HG03342 (cell line): Measurements from ENCODE around the gene MTRFR.
"Not testable (repeated sequence)": the region's sequence is repeated elsewhere in the genome, so short reads cannot be mapped to it uniquely, and the experiment has no call there.

Experiments used
- ATAC-seq: cut with Tn5 transposase; IDR thresholded peaks from one replicate; pipeline ENCODE4 v1.9.1; 2021; ENCODE audit warnings: mild to moderate bottlenecking, moderate library complexity; ENCODE audit not compliant: unreplicated experiment

The MTRFR gene

GRCh38 chr12:123232807-123233504, at the start of gene MTRFR, which contains the start of gene MPHOSPH9:
Gene MTRFR (plus strand): TSS chr12:123233436. CDS start chr12:123253675, 20,239 bp downstream.
Gene MPHOSPH9 (minus strand): TSS chr12:123233141. CDS start chr12:123230364, 2,777 bp downstream.
- peak; percentile 74 for ATAC-seq

DNA sequence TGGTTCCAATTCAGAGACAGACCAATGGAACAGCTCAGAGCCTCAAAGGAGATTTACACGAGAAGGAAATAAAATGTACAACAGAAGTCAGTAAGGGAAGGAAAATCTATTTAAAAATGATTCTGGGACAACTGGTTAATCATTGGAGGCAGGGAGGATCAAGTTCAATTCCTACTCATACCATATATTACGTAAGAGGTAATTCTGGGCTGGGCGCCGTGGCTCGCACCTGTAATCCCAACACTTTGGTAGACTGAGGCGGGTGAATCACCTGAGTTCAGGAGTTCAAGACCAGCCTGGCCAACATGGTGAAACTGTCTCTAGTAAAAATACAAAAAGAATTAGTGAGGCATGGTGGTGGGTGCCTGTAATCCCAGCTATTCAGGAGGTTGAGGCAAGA, 45.6 kb upstream of the MTRFR start:
- no peak for ATAC-seq

- ATAC-seq = no peak
Measured at GRCh38 chr12:123199936-123200335, 33.3 kb upstream of the MTRFR start.

DNA sequence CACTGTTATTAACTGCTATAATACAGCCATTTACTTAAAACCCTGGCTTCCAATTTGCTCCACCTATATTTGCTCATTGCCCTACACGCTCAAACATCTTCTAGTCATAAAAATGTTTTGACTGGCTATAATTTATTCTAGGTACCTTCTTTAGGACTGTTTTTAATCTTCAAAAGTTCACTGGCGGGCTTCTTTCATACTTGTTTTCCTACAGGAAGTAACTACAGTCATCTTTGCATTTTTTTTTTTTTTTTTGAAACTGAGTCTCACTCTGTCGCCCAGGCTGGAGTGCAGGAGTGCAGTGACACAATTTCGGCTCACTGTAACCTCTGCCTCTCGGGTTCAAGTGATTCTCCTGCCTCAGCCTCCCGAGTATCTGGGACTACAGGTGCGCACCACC, 32.8 kb upstream of the MTRFR start:
- no peak for ATAC-seq

DNA sequence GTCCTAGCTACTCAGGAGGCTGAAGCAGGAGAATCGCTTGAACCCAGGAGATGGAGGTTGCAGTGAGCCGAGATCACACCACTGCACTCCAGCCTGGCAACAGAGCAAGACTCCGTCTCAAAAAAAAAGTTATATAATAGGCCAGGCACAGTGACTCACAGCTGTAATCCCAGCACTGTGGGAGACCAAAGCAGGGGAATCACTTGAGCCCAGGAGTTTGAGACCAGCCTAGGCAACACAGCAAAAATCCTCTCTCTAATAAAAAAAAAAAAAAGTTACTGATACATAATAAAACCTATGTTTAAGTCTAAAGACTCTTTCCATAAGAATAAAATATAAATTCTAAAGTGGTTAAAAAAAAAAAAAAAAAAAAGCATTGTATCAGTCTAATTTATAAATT, 26.4 kb upstream of the MTRFR start:
- not testable (repeated sequence) for ATAC-seq

- not testable (repeated sequence) for ATAC-seq
Measured at GRCh38 chr12:123207815-123208214, 25.4 kb upstream of the MTRFR start.

DNA sequence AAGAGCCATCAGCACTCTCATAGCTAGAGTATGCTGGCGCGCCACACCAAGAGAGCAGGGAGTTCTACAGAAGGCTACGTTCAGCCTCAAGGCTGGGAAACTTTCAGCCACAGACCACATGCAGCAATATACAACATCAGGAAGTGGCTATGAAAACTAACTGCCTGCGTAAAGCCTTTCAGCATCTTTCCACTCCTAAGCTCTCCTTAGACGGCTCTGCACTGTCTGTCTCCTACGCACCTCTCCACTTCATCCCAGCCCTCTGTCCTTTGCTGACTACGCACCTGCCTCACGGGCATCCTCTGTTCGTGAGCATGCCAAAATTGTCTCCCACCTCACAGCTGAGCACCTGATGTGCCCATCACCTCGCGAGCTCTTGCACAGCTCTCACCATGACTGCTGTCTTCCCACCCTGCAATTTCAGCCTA, 10.0 kb upstream of the MTRFR start:
- ATAC-seq = no peak

- no peak for ATAC-seq
Measured at GRCh38 chr12:123225443-123225842, 7.8 kb upstream of the MTRFR start.

DNA sequence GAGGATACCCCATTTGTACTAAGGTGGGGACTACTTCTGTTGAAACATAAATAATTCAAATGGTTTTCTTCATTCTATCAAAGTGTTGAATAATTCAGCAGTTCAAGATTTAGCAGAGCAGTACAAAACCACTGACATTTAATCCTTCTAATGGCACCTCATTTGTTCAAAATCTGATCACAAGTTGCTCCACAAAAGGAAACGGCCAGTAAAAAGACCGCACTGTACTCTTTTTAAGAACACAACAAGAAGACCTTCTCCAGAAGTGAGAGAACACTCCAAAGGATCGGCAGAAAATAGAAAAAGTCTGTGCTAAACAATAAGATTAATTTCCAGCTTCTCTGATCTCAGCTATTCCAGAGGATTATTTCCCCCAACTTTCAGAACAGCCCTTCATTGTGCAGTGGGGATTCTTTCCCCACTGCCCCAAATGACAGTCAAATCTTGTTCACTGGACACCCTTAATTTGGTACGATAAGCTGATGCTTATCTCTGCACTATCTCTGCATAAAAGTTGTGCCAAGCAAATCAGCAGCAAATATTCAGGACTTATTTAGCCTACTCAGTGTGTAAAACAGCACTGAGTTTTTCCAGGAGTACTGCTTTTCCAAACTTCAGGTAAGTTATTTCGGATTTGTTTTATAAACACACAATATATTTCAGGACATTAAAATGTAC, 5.5 kb upstream of the MTRFR start:
- no peak for ATAC-seq

GRCh38 chr12:123229051-123229450, 4.2 kb upstream of the MTRFR start:
- ATAC-seq = no peak

- ATAC-seq = no peak
Measured at GRCh38 chr12:123231931-123232330, 1.3 kb upstream of the MTRFR start.

- no peak for ATAC-seq
Measured at GRCh38 chr12:123232472-123232806, 797 bp upstream of the MTRFR start.

DNA sequence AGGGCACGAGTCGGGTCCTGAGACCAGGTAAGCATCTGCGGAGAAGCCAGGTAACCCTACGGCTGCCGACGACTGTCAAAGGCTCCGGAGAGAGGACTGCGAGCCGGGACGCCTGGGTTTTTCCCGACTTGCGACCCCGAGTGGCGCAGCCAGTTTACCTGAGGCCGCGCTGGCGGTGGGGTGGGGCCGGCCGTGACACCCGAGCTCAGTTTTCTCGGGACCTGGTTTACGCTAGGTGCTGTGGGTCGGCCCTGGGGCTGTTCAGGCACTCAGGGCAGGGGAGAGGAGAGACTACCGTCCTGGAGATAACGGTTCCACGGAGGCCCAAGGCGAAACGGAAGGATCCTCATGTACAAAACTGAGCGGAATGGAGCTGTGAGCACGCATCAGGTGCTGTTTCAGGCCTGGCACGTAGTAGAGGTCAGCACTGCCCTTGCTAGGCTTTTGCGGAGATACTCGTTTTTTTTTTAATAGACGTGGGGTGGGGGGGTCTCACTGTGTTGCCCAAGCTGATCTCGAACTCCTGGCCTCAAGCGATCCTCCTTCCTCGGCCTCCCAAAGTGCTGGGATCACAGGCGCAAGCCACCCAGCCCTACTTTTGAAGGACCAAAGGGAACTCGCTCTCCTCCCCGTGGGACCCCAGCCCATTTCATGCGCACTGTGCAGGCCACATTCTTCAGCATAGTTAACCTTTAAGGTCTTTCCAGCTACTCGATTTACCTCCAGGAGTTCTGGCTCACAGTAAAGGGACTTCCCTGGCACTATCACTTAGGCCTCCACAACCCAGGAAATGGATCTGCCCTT, 471 bp downstream of the MTRFR start:
- peak; percentile 13 for ATAC-seq

GRCh38 chr12:123237646-123238329, 4.6 kb downstream of the MTRFR start:
- no peak for ATAC-seq

DNA sequence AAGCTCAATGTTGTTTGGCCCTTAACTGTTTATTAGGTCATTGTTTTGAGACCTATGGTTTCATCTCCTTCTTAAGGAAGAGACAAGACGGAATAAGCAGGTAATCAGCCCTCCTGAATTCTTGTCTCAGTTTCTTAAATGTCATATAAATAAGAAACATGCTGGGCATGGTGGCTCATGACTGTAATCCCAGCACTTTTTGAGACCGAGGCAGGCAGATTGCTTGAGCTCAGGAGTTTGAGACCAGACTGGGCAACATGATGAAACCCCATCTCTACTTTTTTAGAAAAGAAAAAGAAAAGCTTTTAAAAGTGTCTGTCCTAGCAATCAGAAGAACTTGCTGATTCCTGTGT, 5.1 kb downstream of the MTRFR start:
- no peak for ATAC-seq

GRCh38 chr12:123238961-123239360, 5.7 kb downstream of the MTRFR start:
- no peak for ATAC-seq

- no peak for ATAC-seq
Measured at GRCh38 chr12:123242116-123242904, 9.1 kb downstream of the MTRFR start.

- no peak for ATAC-seq
Measured at GRCh38 chr12:123243671-123244262, 10.5 kb downstream of the MTRFR start.

DNA sequence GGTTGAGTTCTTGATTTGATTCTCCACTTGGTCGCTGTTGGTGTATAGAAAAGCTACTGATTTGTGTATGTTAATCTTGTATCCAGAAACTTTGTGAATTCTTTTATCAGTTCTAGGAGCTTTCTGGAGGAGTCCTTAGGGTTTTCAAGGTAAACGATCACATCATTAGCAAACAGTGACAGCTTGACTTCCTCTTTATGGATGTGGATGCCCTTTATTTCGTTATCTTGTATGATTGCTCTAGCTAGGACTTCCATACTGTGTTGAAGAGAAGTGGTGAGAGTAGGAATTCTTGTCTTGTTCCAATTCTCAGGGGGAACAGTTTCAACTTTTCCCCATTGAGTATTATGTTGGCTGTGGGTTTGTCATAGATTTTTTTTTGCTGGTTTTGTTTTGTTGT, 12.4 kb downstream of the MTRFR start:
- no peak for ATAC-seq

DNA sequence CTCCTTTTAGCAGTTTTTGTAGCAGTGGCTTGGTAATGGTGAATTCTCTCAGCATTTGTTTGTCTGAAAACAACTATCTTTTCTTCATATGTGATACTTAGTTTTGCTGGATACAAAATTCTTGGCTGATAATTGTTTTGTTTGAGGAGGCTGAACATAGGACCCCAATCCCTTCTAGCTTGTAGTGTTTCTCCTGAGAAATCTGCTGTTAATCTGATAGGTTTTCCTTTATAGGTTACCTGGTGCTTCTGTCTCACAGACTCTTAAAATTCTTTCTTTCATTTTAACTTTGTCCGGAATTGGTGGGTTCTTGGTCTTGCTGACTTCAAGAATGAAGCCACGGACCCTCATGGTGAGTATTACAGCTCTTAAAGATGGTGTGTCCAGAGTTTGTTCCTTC, 14.9 kb downstream of the MTRFR start:
- not testable (repeated sequence) for ATAC-seq
